Endothelial cell of umbilical vein (primary cell): ENCODE measurements around the gene GRID1. TPM values are rescaled to one million over a fixed set of nuclear protein-coding genes. Genes with fewer than 3 reads are reported as not detected.

Source experiments
- BruUV-seq: library from RNA; stranded (reverse); fragments of 400-500 nt; replicated peaks from 2 replicates; lab custom pipeline; 2021; lab: Mats Ljungman, UMichigan
- CTCF ChIA-PET: fragments of 300-600, 350-600 bp; sonication (Branson Sonifier 250); formaldehyde crosslinking; loops from one replicate; lab custom pipeline; 2021; ENCODE audit warnings: antibody characterized with exemption, inconsistent platforms; lab: Charles Lee
- POLR2A ChIA-PET: fragments of 300-600, 350-600 bp; sonication (Branson Sonifier 250); formaldehyde crosslinking; loops from one replicate; lab custom pipeline; 2021; ENCODE audit warnings: antibody characterized with exemption, inconsistent platforms; lab: Charles Lee
- DNase-seq: peaks from one replicate; pipeline ENCODE4 v3.0.0-alpha.2; 2011; ENCODE audit warnings: low read depth, low spot score
- FAIRE-seq: peaks from 2 replicates; lab custom pipeline; 2011; peaks lifted over from hg19 to GRCh38; lab: Jason Lieb, UNC
- H2AFZ ChIP-seq: 2 replicates; pipeline ENCODE4 v1.6.0; 2012; ENCODE audit warnings: low read depth, low read length, control low read depth, inconsistent platforms
- H3K27ac ChIP-seq: 2 replicates; pipeline ENCODE4 v1.5.1; 2011; ENCODE audit warnings: low read depth, mild to moderate bottlenecking, control low read depth, low read length, moderate library complexity; ENCODE audit not compliant: insufficient read depth
- H3K27me3 ChIP-seq, 2 experiments: 2 replicates each; pipeline versions ENCODE4 v1.6.0 to v1.6.1; 2011; ENCODE audit warnings: low read length in 2 of 2, mixed read lengths in 1 of 2; ENCODE audit not compliant: control insufficient read depth in 2 of 2, insufficient read depth in 2 of 2
- H3K36me3 ChIP-seq, 2 experiments: 2 replicates in 1 of 2; 3 replicates in 1 of 2; pipeline ENCODE4 v1.5.1; 2011; ENCODE audit warnings: low read length in 2 of 2, mild to moderate bottlenecking in 1 of 2, moderate library complexity in 1 of 2; ENCODE audit not compliant: control insufficient read depth in 2 of 2, insufficient read depth in 2 of 2; ENCODE audit errors: extremely low read depth in 1 of 2
- H3K4me1 ChIP-seq: 3 replicates; pipeline ENCODE4 v1.5.1; 2011; ENCODE audit warnings: mild to moderate bottlenecking, low read length; ENCODE audit not compliant: control insufficient read depth, insufficient read depth; ENCODE audit errors: extremely low read depth
- H3K4me2 ChIP-seq: 2 replicates; pipeline ENCODE4 v1.6.1; 2011; ENCODE audit warnings: low read length, control low read depth, mixed read lengths; ENCODE audit not compliant: insufficient read depth
- H3K4me3 ChIP-seq, 3 experiments: fragments of 200-600 bp in 1 of 3; sonication (generic), shearing (Covaris generic) in 1 of 3; replicated peaks in 1 of 3; 2 replicates each; pipeline ENCODE4 v1.5.1; 2011 to 2016; ENCODE audit warnings: control low read depth in 3 of 3, low read length in 3 of 3, mild to moderate bottlenecking in 2 of 3, inconsistent platforms in 1 of 3, low read depth in 1 of 3, moderate library complexity in 1 of 3; ENCODE audit not compliant: insufficient read depth in 1 of 3
- H3K79me2 ChIP-seq: 2 replicates; pipeline ENCODE4 v1.6.0; 2012; ENCODE audit warnings: low read length, inconsistent platforms; ENCODE audit not compliant: control insufficient read depth, insufficient read depth
- H3K9ac ChIP-seq: replicated peaks from 2 replicates; pipeline ENCODE3; 2011; ENCODE audit warnings: low read length, control low read depth; ENCODE audit not compliant: insufficient read depth; ENCODE audit errors: extremely low read depth
- H3K9me1 ChIP-seq: replicated peaks from 3 replicates; pipeline ENCODE4 v1.6.0; 2011; ENCODE audit warnings: mild to moderate bottlenecking, low read length; ENCODE audit not compliant: control insufficient read depth, insufficient read depth; ENCODE audit errors: extremely low read depth
- H3K9me3 ChIP-seq: replicated peaks from 2 replicates; pipeline ENCODE4 v1.5.1; 2012; ENCODE audit warnings: low read length, inconsistent platforms; ENCODE audit not compliant: control insufficient read depth, insufficient read depth
- H4K20me1 ChIP-seq: replicated peaks from 2 replicates; pipeline ENCODE3; 2011; ENCODE audit warnings: mild to moderate bottlenecking, low read length; ENCODE audit not compliant: control insufficient read depth, insufficient read depth; ENCODE audit errors: extremely low read depth
- EZH2 ChIP-seq: IDR thresholded peaks from 2 replicates; pipeline ENCODE4 v1.6.1; 2012; ENCODE audit warnings: borderline replicate concordance, low read depth, mild to moderate bottlenecking, moderate library complexity, low read length, inconsistent platforms; ENCODE audit not compliant: severe bottlenecking
- FOS ChIP-seq: IDR thresholded peaks from 2 replicates; pipeline ENCODE4 v1.6.1; 2011; ENCODE audit warnings: mild to moderate bottlenecking, low read length, moderate library complexity, borderline replicate concordance; ENCODE audit not compliant: insufficient read depth
- GATA2 ChIP-seq: IDR thresholded peaks from 2 replicates; pipeline ENCODE4 v1.7.0; 2011; ENCODE audit warnings: low read depth, mild to moderate bottlenecking, moderate library complexity, mixed read lengths, low read length; ENCODE audit not compliant: insufficient read length, insufficient read depth
- JUN ChIP-seq: IDR thresholded peaks from 2 replicates; pipeline ENCODE4 v1.6.1; 2011; ENCODE audit warnings: borderline replicate concordance, low read depth; ENCODE audit not compliant: insufficient read length, insufficient read depth
- MYC ChIP-seq: IDR thresholded peaks from one replicate; pipeline ENCODE4 v1.6.1; 2011; ENCODE audit warnings: mild to moderate bottlenecking, low read depth, low read length
- POLR2A ChIP-seq: IDR thresholded peaks from 2 replicates; pipeline ENCODE4 v1.6.1; 2012; ENCODE audit warnings: low read depth, mild to moderate bottlenecking, control low read depth, low read length
- POLR2AphosphoS5 ChIP-seq: IDR thresholded peaks from 2 replicates; pipeline ENCODE4 v1.6.1; 2012; ENCODE audit warnings: low read depth, mild to moderate bottlenecking, control low read depth, low read length, moderate library complexity; ENCODE audit not compliant: insufficient read depth
- dilution Hi-C: fragments of 300-500 bp; cut with MboI; formaldehyde crosslinking; loops from one replicate; pipeline ENCODE4 v1.15.0; 2019; ENCODE audit warnings: low sequenced_read_pairs; ENCODE audit not compliant: extremely low pct_ligation_motif_present
- intact Hi-C: fragments of 100-400 bp; cut with micrococcal nuclease; formaldehyde crosslinking; loops from one replicate; pipeline ENCODE4 v1.10.0; 2022
- polyA plus RNA-seq, 4 experiments: library from polyadenylated mRNA; depleted of rRNA in 3 of 4; stranded (reverse) in 3 of 4; unstranded in 1 of 4; fragments of >200 nt; gene quantifications; 2 replicates each; pipeline versions ENCODE4 v1.2.1 to v1.2.3, GENCODE V29; 2011 to 2012; ENCODE audit warnings: missing spikeins in 1 of 4
- total RNA-seq: library from RNA; stranded (reverse); gene quantifications from 2 replicates; pipeline ENCODE4 v1.2.3, GENCODE V29; 2021
- TF ChIP-seq, protein P1 (sequence below): IDR thresholded peaks from 2 replicates; pipeline ENCODE4 v1.6.1; 2011; ENCODE audit not compliant: insufficient read depth, insufficient read length
- TF ChIP-seq, protein P2 (sequence below), 2 donors: IDR thresholded peaks; 1 replicate in 1 of 2; 2 replicates in 1 of 2; pipeline ENCODE4 v1.5.1; 2011; ENCODE audit warnings: low read length in 2 of 2, mild to moderate bottlenecking in 2 of 2, moderate library complexity in 2 of 2, control low read depth in 1 of 2, inconsistent platforms in 1 of 2, low read depth in 1 of 2; ENCODE audit not compliant: insufficient read depth in 1 of 2; ENCODE audit errors: extremely low read depth in 1 of 2

Gene GRID1
- total and polyA plus RNA-seq, 2 donors (not counting 3 experiments of a cell fraction or from before 2014, with no cell fraction given): not detected

DNA sequence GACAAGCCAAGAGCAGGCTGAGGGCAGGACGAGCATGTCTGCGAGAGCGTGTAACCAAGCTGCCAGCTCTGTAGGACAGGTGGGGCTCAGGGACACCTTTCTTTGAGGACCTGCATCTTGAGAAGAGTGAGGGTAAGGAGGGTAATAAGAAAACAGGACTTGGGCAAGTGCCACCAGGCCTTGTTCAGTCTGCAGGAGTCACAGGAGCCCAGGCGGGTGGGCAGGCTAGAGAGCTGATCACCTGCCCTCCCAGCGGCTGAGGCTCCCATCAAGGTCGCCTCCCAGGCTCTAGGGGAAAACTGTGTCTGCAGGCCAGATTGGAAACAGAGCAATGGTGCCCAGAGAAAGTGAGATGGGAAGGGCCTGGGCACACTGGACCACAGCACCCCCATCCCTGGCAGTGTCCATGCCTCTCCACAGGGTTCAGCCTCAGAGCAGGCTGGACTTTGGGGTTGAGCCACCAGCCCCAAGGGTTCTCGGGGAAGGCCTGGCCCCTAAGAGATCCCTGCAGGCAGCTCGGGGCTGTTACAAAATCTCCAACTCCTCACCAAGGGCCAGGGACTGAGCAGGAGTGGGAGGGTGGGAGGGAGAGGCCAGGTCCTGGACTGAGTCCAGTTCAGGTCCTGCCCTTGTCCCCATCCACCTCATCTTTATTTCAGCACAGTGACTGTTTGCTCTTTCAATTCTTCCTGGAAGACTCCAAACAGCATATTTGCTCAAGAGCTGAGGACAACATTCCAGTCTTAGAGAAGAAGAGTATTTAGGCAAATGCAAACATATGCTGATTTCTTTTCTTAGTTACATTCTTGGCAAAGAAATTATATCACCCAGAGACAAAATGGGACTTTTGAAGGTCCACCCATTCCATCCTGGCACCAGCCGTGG lies 161.9 kb downstream of the GRID1 start:
- Histone ChIP-seq H3K36me3 (no peaks in the 10 kb centered on the region), H3K4me1 (no peaks in the 10 kb centered on the region), H3K4me3 (no peak overlapping the region), H3K9ac (no peak overlapping the region), H3K4me2 (no peak overlapping the region), H3K79me2 (no peaks in the 10 kb centered on the region), H3K9me3 (no peaks in the 10 kb centered on the region), H4K20me1 (no peaks in the 10 kb centered on the region), H3K27me3 (no peaks in the 10 kb centered on the region), H2AFZ (no peak overlapping the region), H3K27ac (no peak overlapping the region), H3K9me1 (no peaks in the 10 kb centered on the region)
- FAIRE-seq (no peak), DNase-seq (no peak)
- TF ChIP-seq, protein P1, sequence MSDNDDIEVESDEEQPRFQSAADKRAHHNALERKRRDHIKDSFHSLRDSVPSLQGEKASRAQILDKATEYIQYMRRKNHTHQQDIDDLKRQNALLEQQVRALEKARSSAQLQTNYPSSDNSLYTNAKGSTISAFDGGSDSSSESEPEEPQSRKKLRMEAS: no peak
- no peak for TF ChIP-seq POLR2AphosphoS5
- TF ChIP-seq POLR2A: no peak
- TF ChIP-seq EZH2: no peak
- TF ChIP-seq, protein P2, sequence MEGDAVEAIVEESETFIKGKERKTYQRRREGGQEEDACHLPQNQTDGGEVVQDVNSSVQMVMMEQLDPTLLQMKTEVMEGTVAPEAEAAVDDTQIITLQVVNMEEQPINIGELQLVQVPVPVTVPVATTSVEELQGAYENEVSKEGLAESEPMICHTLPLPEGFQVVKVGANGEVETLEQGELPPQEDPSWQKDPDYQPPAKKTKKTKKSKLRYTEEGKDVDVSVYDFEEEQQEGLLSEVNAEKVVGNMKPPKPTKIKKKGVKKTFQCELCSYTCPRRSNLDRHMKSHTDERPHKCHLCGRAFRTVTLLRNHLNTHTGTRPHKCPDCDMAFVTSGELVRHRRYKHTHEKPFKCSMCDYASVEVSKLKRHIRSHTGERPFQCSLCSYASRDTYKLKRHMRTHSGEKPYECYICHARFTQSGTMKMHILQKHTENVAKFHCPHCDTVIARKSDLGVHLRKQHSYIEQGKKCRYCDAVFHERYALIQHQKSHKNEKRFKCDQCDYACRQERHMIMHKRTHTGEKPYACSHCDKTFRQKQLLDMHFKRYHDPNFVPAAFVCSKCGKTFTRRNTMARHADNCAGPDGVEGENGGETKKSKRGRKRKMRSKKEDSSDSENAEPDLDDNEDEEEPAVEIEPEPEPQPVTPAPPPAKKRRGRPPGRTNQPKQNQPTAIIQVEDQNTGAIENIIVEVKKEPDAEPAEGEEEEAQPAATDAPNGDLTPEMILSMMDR (IDR thresholded peaks at IDR 0.05; ENCODE audit: extremely low read depth in 1 of 2, insufficient read depth in 1 of 2, low read depth in 1 of 2, low read length in 2 of 2): no peak
- no peak for TF ChIP-seq JUN
- TF ChIP-seq MYC: no peak
- TF ChIP-seq GATA2: no peak
- TF ChIP-seq FOS: no peak
- BruUV-seq: no TSS peak
- intact Hi-C loops (no loop called here), dilution Hi-C loops (no loop called here)
- CTCF ChIA-PET: no interaction called here
- POLR2A ChIA-PET: no interaction called here
